Glutamatergic neuron (in vitro differentiated cells): ENCODE measurements around the gene RRBP1. TPM values are rescaled to one million over a fixed set of nuclear protein-coding genes. Genes with fewer than 3 reads are reported as not detected.

Experiments
- DNase-seq: peaks from one replicate; pipeline ENCODE4 v3.0.0; 2022
- H3K27ac Mint-ChIP-seq: one replicate; pipeline ENCODE4 v1.8.0; 2020; ENCODE audit warnings: mild to moderate bottlenecking, mixed read lengths, inconsistent platforms; ENCODE audit not compliant: unreplicated experiment
- H3K27me3 Mint-ChIP-seq: one replicate; pipeline ENCODE4 v1.8.0; 2020; ENCODE audit warnings: mild to moderate bottlenecking, moderate library complexity, mixed read lengths, inconsistent platforms; ENCODE audit not compliant: unreplicated experiment
- H3K36me3 Mint-ChIP-seq: one replicate; pipeline ENCODE4 v1.8.0; 2020; ENCODE audit warnings: mild to moderate bottlenecking, mixed read lengths, inconsistent platforms; ENCODE audit not compliant: unreplicated experiment
- H3K4me1 Mint-ChIP-seq: one replicate; pipeline ENCODE4 v1.8.0; 2020; ENCODE audit warnings: mild to moderate bottlenecking, low read depth, mixed read lengths, inconsistent platforms; ENCODE audit not compliant: unreplicated experiment
- H3K4me3 Mint-ChIP-seq: one replicate; pipeline ENCODE4 v1.8.0; 2020; ENCODE audit warnings: mild to moderate bottlenecking, mixed read lengths, inconsistent platforms; ENCODE audit not compliant: unreplicated experiment
- H3K9me3 Mint-ChIP-seq: one replicate; pipeline ENCODE4 v1.8.0; 2020; ENCODE audit warnings: mild to moderate bottlenecking, moderate library complexity, mixed read lengths, inconsistent platforms; ENCODE audit not compliant: unreplicated experiment
- total RNA-seq: library from RNA; stranded (reverse); fragmentation: NEBNext Ultra II Directional; extraction: Animal tissue kit (Norgen Biotek cat#: 25700); gene quantifications from one replicate; pipeline ENCODE4 v1.2.1, GENCODE V29; 2021; ENCODE audit not compliant: unreplicated experiment
- TF ChIP-seq, protein P1 (sequence below): fragments of 200-600 bp; sonication (generic); IDR thresholded peaks from one replicate; pipeline ENCODE4 v1.5.0; 2021; ENCODE audit not compliant: partially characterized antibody, unreplicated experiment

RRBP1 gene
- total RNA-seq, 1 donor from 2014 or later = 63.3 TPM

GRCh38 chr20:17620371-17621228 is 61.4 kb downstream of the RRBP1 start:
- Mint-ChIP-seq H3K4me3 (no peak overlapping the region), H3K9me3 (peaks cover 1% of the 10 kb centered on the region), H3K4me1 (peaks cover 10% of the 10 kb centered on the region), H3K27me3 (peaks cover 3% of the 10 kb centered on the region), H3K36me3 (no peaks in the 10 kb centered on the region), H3K27ac (no peak overlapping the region)
- DNase-seq = no peak
- TF ChIP-seq, protein P1, sequence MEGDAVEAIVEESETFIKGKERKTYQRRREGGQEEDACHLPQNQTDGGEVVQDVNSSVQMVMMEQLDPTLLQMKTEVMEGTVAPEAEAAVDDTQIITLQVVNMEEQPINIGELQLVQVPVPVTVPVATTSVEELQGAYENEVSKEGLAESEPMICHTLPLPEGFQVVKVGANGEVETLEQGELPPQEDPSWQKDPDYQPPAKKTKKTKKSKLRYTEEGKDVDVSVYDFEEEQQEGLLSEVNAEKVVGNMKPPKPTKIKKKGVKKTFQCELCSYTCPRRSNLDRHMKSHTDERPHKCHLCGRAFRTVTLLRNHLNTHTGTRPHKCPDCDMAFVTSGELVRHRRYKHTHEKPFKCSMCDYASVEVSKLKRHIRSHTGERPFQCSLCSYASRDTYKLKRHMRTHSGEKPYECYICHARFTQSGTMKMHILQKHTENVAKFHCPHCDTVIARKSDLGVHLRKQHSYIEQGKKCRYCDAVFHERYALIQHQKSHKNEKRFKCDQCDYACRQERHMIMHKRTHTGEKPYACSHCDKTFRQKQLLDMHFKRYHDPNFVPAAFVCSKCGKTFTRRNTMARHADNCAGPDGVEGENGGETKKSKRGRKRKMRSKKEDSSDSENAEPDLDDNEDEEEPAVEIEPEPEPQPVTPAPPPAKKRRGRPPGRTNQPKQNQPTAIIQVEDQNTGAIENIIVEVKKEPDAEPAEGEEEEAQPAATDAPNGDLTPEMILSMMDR = no peak

DNA sequence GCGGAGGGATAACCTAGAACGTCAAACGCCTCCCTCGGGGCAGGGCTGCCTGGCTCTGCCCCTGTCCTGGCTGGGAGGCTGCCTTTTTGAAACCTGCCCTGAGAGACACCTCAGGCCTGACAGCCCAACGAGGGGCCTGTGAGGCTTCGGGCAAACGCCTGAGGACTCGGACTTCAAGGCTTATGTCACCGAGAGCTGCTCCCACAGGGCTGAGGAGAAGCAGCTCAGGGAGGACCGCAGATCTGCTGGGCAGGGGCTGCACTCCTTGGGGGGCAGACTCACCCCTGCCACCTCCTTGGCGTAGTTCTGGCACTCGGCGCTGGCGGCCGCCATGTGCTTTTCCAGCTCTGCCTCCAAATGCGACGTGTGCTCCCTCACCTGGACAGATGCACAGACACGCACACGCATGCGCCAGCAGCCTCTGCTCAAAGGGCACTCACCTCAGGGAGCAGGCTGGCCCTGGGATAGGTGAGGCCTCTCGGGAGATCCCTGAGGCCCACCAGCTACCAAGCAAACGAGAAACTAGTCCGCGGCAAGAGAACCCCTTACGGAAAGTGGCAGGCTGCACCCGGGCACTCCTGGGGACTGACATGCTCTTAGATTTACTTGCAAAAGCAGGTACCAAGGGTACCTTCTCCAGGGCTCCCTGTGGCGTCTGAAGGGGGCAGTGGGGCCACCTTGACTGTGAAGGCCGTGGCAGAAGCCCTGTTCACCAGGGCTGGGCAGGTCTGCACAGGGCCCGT is 62.5 kb downstream of the RRBP1 start:
- no peak for DNase-seq
- peaks cover 5% of the 10 kb centered on the region for H3K9me3 Mint-ChIP-seq
- no peak overlapping the region for H3K27ac Mint-ChIP-seq
- no peak overlapping the region for H3K4me3 Mint-ChIP-seq
- no peaks in the 10 kb centered on the region for H3K36me3 Mint-ChIP-seq
- TF ChIP-seq, protein P1 = no peak
- peaks cover 5% of the 10 kb centered on the region for H3K27me3 Mint-ChIP-seq
- H3K4me1 Mint-ChIP-seq = peaks cover 10% of the 10 kb centered on the region

- Mint-ChIP-seq H3K27me3 (peaks cover 6% of the 10 kb centered on the region), H3K4me3 (no peak overlapping the region), H3K27ac (no peak overlapping the region), H3K36me3 (no peaks in the 10 kb centered on the region), H3K4me1 (peaks cover 6% of the 10 kb centered on the region), H3K9me3 (peaks cover 7% of the 10 kb centered on the region)
- TF ChIP-seq, protein P1 = no peak
- no peak for DNase-seq
Measured at GRCh38 chr20:17618673-17619013, 63.4 kb downstream of the RRBP1 start.

- no peak for DNase-seq
- Mint-ChIP-seq H3K27ac (no peak overlapping the region), H3K4me1 (peaks cover 6% of the 10 kb centered on the region), H3K4me3 (no peak overlapping the region), H3K36me3 (no peaks in the 10 kb centered on the region), H3K9me3 (peaks cover 5% of the 10 kb centered on the region), H3K27me3 (peaks cover 6% of the 10 kb centered on the region)
- TF ChIP-seq, protein P1 = no peak
Measured at GRCh38 chr20:17617868-17618672, 64.0 kb downstream of the RRBP1 start.
